ENCODE results near the gene DHX8.
A peak's percentile ranks its signal among the peaks of the same experiment; 100 is the strongest.
"Not testable (repeated sequence)": the region's sequence is repeated elsewhere in the genome, so short reads cannot be mapped to it uniquely, and the experiment has no call there.

Gene DHX8

GRCh38 chr17:43483674-43484551 lies at the start of gene DHX8:
Gene DHX8, plus strand, starts transcription at chr17:43483975. Its CDS starts 63 bp downstream, at chr17:43484038.
- DNase-seq (ENCODE audit: extremely low read depth in 1 of 2, low read depth in 1 of 2): peak; percentile 97 to 98

GRCh38 chr17:43434902-43435319 lies 48.9 kb upstream of the DHX8 start:
- DNase-seq (ENCODE audit: extremely low read depth in 1 of 2, low read depth in 1 of 2): no peak

GRCh38 chr17:43437756-43438155 lies 46.0 kb upstream of the DHX8 start:
- DNase-seq (ENCODE audit: extremely low read depth in 1 of 2, low read depth in 1 of 2): no peak

GRCh38 chr17:43438626-43439025 lies 45.1 kb upstream of the DHX8 start:
- DNase-seq (ENCODE audit: extremely low read depth in 1 of 2, low read depth in 1 of 2): no peak

- DNase-seq (ENCODE audit: extremely low read depth in 1 of 2, low read depth in 1 of 2): no peak
Observed at GRCh38 chr17:43439041-43439440, 44.7 kb upstream of the DHX8 start.

GRCh38 chr17:43442711-43443110 lies 41.1 kb upstream of the DHX8 start:
- no peak for DNase-seq (ENCODE audit: extremely low read depth in 1 of 2, low read depth in 1 of 2)

- no peak for DNase-seq (ENCODE audit: extremely low read depth in 1 of 2, low read depth in 1 of 2)
Observed at GRCh38 chr17:43443381-43443780, 40.4 kb upstream of the DHX8 start.

GRCh38 chr17:43444223-43445008 lies 39.4 kb upstream of the DHX8 start:
- DNase-seq (ENCODE audit: extremely low read depth in 1 of 2, low read depth in 1 of 2): no peak

- no peak for DNase-seq (ENCODE audit: extremely low read depth in 1 of 2, low read depth in 1 of 2)
Observed at GRCh38 chr17:43445009-43445589, 38.7 kb upstream of the DHX8 start.

GRCh38 chr17:43446773-43447172 lies 37.0 kb upstream of the DHX8 start:
- no peak for DNase-seq (ENCODE audit: extremely low read depth in 1 of 2, low read depth in 1 of 2)

- no peak for DNase-seq (ENCODE audit: extremely low read depth in 1 of 2, low read depth in 1 of 2)
Observed at GRCh38 chr17:43448720-43449469, 34.9 kb upstream of the DHX8 start.

GRCh38 chr17:43449470-43450248 lies 34.1 kb upstream of the DHX8 start:
- DNase-seq (ENCODE audit: extremely low read depth in 1 of 2, low read depth in 1 of 2): no peak

- not testable (repeated sequence) for DNase-seq (ENCODE audit: extremely low read depth in 1 of 2, low read depth in 1 of 2)
Observed at GRCh38 chr17:43450791-43451190, 33.0 kb upstream of the DHX8 start.

GRCh38 chr17:43451741-43452140 lies 32.0 kb upstream of the DHX8 start:
- not testable (repeated sequence) for DNase-seq (ENCODE audit: extremely low read depth in 1 of 2, low read depth in 1 of 2)

GRCh38 chr17:43453331-43453812 lies 30.4 kb upstream of the DHX8 start:
- no peak for DNase-seq (ENCODE audit: extremely low read depth in 1 of 2, low read depth in 1 of 2)

- DNase-seq (ENCODE audit: extremely low read depth in 1 of 2, low read depth in 1 of 2): no peak
Observed at GRCh38 chr17:43454868-43455267, 28.9 kb upstream of the DHX8 start.

- DNase-seq (ENCODE audit: extremely low read depth in 1 of 2, low read depth in 1 of 2): no peak
Observed at GRCh38 chr17:43456029-43456428, 27.7 kb upstream of the DHX8 start.

GRCh38 chr17:43456661-43457361 lies 27.0 kb upstream of the DHX8 start:
- DNase-seq (ENCODE audit: extremely low read depth in 1 of 2, low read depth in 1 of 2): no peak

- DNase-seq (ENCODE audit: extremely low read depth in 1 of 2, low read depth in 1 of 2): no peak
Observed at GRCh38 chr17:43457362-43457692, 26.4 kb upstream of the DHX8 start.

Measured in activated CD8-positive, alpha-beta memory T cell treated with anti-CD3 and anti-CD28 coated beads for 1 hour (primary cell).